ENCODE data around the gene GJB6.

DNA sequence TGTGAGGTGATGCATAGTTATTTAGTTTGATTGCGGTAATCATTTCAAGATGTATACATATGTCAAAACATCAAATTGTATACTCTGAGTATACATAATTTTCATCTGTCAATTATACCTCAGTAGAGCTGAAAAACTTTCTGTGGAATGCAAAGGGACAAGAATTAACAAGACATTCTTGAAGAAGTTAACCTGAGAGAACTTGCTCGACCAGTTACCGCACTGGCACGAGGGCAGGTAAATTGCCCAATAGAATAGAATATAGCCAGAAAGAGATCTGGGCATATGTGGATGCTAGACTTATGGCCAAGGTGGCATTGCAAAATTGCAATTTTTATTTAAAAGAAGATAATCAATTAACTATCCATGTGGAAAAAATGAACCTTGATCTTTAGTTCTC is 42.3 kb upstream of the GJB6 start:
- TF ChIP-seq, protein P1, sequence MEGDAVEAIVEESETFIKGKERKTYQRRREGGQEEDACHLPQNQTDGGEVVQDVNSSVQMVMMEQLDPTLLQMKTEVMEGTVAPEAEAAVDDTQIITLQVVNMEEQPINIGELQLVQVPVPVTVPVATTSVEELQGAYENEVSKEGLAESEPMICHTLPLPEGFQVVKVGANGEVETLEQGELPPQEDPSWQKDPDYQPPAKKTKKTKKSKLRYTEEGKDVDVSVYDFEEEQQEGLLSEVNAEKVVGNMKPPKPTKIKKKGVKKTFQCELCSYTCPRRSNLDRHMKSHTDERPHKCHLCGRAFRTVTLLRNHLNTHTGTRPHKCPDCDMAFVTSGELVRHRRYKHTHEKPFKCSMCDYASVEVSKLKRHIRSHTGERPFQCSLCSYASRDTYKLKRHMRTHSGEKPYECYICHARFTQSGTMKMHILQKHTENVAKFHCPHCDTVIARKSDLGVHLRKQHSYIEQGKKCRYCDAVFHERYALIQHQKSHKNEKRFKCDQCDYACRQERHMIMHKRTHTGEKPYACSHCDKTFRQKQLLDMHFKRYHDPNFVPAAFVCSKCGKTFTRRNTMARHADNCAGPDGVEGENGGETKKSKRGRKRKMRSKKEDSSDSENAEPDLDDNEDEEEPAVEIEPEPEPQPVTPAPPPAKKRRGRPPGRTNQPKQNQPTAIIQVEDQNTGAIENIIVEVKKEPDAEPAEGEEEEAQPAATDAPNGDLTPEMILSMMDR (tag by site-specific recombination; IDR thresholded peaks at IDR 0.05): no peak
- TF ChIP-seq ZNF302 (tag by site-specific recombination; IDR thresholded peaks at IDR 0.05; ENCODE audit: low read depth): no peak
- no peak for TF ChIP-seq ZNF2 (tag by site-specific recombination; IDR thresholded peaks at IDR 0.05)
- TF ChIP-seq GFI1B (tag by site-specific recombination; IDR thresholded peaks at IDR 0.05): no peak
- TF ChIP-seq SP2 (tag by site-specific recombination; IDR thresholded peaks at IDR 0.05): no peak
- TF ChIP-seq ZNF621 (tag by site-specific recombination; IDR thresholded peaks at IDR 0.05): no peak
- TF ChIP-seq, protein P2, sequence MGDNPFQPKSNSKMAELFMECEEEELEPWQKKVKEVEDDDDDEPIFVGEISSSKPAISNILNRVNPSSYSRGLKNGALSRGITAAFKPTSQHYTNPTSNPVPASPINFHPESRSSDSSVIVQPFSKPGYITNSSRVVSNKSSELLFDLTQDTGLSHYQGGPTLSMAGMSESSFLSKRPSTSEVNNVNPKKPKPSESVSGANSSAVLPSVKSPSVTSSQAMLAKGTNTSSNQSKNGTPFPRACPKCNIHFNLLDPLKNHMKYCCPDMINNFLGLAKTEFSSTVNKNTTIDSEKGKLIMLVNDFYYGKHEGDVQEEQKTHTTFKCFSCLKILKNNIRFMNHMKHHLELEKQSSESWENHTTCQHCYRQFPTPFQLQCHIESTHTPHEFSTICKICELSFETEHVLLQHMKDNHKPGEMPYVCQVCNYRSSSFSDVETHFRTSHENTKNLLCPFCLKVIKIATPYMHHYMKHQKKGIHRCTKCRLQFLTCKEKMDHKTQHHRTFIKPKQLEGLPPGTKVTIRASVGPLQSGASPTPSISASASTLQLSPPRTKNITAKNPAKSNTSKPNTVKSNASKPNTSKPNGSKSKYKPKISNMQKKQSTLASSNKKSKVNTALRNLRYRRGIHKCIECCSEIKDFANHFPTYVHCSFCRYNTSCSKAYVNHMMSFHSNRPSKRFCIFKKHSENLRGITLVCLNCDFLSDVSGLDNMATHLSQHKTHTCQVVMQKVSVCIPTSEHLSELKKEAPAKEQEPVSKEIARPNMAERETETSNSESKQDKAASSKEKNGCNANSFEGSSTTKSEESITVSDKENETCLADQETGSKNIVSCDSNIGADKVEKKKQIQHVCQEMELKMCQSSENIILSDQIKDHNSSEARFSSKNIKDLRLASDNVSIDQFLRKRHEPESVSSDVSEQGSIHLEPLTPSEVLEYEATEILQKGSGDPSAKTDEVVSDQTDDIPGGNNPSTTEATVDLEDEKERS (tag by site-specific recombination; IDR thresholded peaks at IDR 0.05): no peak
- TF ChIP-seq, protein P3, sequence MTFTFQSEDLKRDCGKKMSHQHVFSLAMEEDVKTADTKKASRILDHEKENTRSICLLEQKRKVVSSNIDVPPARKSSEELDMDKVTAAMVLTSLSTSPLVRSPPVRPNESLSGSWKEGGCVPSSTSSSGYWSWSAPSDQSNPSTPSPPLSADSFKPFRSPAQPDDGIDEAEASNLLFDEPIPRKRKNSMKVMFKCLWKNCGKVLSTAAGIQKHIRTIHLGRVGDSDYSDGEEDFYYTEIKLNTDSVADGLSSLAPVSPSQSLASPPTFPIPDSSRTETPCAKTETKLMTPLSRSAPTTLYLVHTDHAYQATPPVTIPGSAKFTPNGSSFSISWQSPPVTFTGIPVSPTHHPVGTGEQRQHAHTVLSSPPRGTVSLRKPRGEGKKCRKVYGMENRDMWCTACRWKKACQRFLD (tag by site-specific recombination; IDR thresholded peaks at IDR 0.05): no peak
- TF ChIP-seq, protein P4, sequence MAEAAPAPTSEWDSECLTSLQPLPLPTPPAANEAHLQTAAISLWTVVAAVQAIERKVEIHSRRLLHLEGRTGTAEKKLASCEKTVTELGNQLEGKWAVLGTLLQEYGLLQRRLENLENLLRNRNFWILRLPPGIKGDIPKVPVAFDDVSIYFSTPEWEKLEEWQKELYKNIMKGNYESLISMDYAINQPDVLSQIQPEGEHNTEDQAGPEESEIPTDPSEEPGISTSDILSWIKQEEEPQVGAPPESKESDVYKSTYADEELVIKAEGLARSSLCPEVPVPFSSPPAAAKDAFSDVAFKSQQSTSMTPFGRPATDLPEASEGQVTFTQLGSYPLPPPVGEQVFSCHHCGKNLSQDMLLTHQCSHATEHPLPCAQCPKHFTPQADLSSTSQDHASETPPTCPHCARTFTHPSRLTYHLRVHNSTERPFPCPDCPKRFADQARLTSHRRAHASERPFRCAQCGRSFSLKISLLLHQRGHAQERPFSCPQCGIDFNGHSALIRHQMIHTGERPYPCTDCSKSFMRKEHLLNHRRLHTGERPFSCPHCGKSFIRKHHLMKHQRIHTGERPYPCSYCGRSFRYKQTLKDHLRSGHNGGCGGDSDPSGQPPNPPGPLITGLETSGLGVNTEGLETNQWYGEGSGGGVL (tag by site-specific recombination; IDR thresholded peaks at IDR 0.05): no peak
- TF ChIP-seq HOXA7 (CRISPR knock-in tag; IDR thresholded peaks at IDR 0.05; ENCODE audit: borderline replicate concordance): no peak
